NCI-H2227 (cell line): ENCODE data around the gene CDH26.
A peak's percentile ranks its signal among the peaks of the same experiment; 100 is the strongest.

ENCODE experiments used
- DNase-seq: peaks from one replicate; lab custom pipeline; 2025; ENCODE audit not compliant: unreplicated experiment; lab: John Stamatoyannopoulos, UW

The CDH26 gene

GRCh38 chr20:59958123-59958522 lies at the start of gene CDH26:
Gene CDH26 (plus strand): TSS chr20:59958423. CDS start chr20:59958727, 304 bp downstream.
- DNase-seq = no peak

- no peak for DNase-seq
Observed at GRCh38 chr20:59908855-59909254, 49.4 kb upstream of the CDH26 start.

GRCh38 chr20:59911041-59911440 lies 47.2 kb upstream of the CDH26 start:
- DNase-seq = no peak

DNA sequence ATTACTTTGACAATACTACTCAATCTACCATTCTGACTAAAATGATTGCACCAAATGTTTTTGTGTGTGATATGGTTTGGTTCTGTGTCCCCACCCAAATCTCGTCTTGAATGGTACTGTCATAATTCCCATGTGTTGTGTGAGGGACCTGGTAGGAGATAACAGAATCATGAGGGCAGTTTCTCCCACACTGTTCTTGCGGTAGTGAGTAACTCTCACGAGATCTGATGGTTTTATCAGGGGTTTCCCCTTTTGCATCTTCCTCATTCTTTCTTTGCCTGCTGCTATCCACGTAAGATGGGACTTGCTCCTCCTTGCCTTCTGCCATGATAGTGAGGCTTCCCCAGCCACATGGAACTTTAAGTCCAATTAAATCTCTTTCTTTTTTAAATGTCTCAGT lies 45.6 kb upstream of the CDH26 start:
- no peak for DNase-seq

- DNase-seq = no peak
Observed at GRCh38 chr20:59920944-59921343, 37.3 kb upstream of the CDH26 start.

- DNase-seq = no peak
Observed at GRCh38 chr20:59923514-59923913, 34.7 kb upstream of the CDH26 start.

- DNase-seq = no peak
Observed at GRCh38 chr20:59925359-59925758, 32.9 kb upstream of the CDH26 start.

DNA sequence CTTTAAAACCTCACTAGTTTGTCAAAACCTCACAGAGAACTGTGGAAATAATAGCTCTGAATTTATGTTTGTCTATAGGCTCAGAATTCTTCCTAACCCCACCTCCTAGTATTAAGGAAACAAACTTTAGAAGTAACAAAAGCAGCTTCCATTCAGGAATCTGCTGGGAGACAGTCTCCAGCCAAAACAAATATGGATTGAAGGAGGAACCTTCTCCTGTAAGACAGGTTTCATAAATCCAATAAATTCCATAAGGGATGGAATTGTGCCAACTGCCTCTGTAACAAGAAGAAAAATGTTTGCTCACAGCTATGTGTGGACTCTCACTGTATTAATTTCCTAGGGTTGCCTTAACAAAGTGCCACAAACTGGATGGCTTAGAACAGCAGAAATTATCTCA lies 32.3 kb upstream of the CDH26 start:
- peak; percentile 33 for DNase-seq

GRCh38 chr20:59931511-59932312 lies 26.5 kb upstream of the CDH26 start:
- no peak for DNase-seq

DNA sequence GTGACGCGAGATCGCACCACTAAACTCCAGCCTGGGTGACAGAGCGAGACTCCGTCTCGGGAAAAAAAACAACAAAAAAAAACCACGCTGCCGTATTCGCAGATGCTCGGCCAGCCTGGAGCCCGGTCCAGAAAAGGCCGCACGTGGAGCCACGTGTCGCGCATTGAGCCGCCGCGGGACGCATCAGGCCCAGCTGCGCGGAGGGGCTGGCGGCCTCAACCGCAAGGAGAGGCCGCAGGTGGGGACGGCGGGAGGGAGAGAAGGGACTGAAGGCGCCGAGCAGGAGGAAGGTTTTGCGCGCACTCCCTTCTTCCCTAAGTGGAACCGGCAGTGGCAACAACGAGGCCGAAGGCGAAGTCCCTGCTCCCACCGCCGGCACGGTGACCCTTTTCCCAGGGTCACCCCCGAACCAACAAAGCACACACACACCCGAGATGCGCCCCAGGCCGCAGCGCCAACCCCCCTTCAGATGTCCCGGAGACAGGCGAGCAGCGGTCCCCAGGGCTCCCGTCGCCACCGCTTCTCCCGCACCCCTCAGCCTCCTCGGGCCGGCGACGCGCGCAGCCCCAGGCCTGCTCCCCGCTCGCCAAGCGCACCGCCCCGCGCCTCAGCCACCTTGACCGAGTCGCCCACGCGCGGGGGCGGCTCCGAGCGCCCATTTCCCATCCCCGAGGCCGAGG lies 25.5 kb upstream of the CDH26 start:
- DNase-seq = peak; percentile 63

DNA sequence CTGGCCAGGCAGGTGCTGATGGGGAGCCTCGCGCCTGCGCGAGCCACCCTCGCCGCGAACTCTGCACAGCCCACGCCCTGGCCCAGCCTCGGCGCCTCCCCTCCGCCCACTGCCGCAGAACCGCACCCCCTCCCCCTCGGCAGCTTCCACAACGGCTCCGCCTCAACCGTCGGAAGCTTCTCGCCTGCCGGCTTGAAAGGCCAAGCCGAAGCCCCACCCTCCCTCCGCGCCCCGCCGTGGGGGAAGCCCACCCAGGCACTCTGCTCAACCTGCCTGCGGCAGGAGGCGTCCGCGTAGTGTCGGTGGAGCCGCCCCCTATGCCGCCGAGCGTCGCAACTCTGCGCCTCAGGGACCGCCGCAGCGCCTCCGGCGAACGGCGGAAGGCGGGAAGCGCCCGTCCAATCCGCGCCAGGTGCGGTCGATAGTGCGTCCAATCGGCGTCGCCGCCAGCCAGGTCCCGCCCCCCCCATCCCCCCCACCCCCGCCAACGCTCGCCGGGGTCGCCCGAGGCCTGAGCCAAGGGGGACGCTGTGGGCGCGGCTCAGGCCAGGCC lies 24.9 kb upstream of the CDH26 start, which contains the start of gene SYCP2:
SYCP2 (minus strand) TSS at position 342 of the 553 bp plus-strand sequence. CDS start 11,224 bp downstream, outside the sequence.
- DNase-seq = peak; percentile 97

- DNase-seq = peak; percentile 92
Observed at GRCh38 chr20:59933849-59934585, 24.2 kb upstream of the CDH26 start.

DNA sequence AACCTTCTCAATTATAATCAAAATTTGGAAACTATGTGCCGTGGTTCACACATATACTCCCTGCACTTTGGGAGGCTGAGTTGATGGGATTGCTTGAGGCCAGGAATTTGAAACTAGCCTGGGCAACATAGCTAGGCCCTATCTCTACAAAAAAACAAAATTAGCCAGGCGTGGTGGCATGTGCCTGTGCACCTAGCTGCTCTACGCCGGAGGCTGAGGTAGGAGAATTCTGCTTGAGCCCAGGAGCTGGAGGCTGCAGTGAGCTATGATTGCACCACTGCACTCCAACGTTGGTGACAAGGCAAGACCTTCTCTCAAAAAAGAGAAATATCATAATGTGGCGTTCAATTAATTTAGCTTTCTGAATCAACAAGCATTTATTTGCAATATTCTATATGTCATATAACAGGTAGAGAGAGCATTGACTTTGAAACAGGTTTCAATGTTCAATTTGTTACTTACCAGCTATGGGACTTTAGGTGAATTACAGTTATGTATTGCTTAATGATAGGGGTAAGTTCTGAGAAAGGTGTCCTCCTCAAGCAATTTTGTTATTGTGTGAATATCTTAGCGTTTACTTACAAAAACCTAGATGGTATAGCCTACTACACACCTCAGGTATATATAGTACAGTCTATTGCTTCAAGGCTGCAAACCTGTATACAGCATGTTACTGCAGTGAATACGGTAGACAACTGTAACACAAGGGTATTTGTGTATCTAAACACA lies 22.6 kb upstream of the CDH26 start:
- DNase-seq = no peak

- DNase-seq = no peak
Observed at GRCh38 chr20:59936409-59936808, 21.8 kb upstream of the CDH26 start.

- DNase-seq = no peak
Observed at GRCh38 chr20:59937150-59937549, 21.1 kb upstream of the CDH26 start.

DNA sequence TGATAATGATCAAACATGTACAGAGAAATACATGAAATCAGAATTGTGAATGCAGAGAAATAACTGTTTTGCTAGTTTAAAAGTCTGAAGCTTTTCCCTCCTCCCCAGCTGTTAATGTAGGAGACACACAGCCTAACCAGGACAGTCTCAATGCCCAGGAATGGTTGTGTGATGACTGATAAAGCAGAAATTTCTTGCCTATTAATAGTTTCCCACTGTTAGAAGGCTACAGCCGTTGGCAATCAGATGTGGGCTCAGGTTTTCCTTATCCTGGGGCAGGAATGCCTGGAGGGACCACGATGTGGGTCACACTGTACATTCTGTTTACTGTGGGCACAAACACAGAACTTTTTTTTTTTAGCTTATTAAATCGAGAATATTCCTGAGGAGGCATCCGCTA lies 20.0 kb upstream of the CDH26 start:
- DNase-seq = no peak

DNA sequence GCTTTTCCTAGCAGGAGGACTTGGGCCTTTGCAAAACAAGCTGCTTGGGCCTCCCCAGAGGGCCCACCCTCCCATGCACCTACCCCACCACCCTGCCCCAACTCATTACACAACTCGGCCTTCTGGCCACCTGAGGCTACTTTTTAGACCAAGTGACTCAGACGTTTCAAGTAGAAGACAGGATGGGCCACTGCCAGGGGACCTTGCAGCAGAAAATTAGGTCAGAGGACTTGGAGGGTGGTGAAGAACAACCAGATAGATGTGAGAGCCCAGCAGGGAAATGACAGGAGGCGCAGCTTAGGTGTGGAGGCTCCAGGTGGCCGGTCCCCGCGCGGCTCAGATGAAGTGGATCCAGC lies 19.5 kb upstream of the CDH26 start:
- DNase-seq = no peak

GRCh38 chr20:59939052-59939878 lies 19.0 kb upstream of the CDH26 start:
- DNase-seq = no peak

DNA sequence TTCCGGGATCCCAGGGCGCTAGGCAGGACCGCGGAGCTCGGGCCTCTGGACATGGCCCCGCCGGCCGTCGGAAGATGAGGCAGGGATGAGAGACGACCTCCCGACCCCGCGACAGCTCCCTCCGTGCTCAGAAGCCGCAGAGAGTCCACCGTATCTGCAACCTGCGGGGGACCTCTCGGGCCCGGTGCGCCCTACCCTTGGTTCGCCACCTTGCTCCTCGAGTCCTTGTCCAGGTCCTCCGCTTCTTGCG lies 18.4 kb upstream of the CDH26 start:
- peak; percentile 57 for DNase-seq
